Measurements from ENCODE around the gene SLC33A1. TPM values are rescaled to one million over a fixed set of nuclear protein-coding genes. Genes with fewer than 3 reads are reported as not detected.
"Not testable (repeated sequence)": the region's sequence is repeated elsewhere in the genome, so short reads cannot be mapped to it uniquely, and the experiment has no call there.

SLC33A1 gene
- total RNA-seq = 27.4 and 28.0 TPM in 2 replicates

DNA sequence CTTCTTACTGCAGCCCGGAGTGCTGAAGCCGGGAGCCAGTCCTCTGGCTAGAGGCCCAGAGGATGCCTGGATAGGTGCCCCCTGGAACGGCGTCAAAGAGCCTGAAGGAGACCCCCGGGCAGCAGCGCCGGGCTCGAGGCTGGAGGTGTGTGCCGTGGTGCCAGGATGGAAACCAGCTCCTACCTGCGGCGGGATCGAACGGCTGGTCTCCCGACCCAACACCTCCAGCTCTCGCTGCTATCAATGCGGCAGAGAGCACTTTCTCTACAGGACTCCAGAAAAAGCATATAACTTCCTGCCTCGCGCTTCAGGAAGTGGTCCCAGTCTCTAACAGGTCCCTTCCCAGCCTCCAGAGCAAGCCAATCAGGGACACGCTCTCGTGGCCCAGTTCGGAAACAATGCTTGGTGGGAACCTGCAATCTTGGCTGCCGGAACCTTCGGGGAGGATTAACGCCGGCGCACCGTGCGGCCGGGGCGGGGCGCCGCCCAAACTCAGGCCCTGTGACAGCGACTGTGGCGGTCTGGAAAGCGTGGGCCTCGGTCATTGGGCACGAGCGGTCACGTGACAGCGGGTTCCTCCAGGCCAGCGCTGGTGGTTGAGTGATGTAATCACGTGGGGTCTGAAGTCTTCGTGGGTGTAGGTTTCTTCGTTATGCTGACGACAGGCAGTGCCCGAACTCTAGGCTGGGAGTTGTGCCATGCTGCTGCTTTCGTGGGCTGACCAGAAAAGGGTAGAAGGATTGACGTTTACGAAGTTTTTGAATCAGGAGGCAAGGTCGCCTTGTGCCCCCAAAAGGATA is at the start of gene SLC33A1:
Gene SLC33A1 (minus strand): TSS at position 287 of the 800 bp plus-strand sequence. CDS start 430 bp downstream, outside the sequence.
- H3K9me3 Mint-ChIP-seq = no peaks in the 10 kb centered on the region
- H3K4me1 Mint-ChIP-seq = peaks cover 31% of the 10 kb centered on the region
- peak within 1 kb of the TSS; percentile 98 for H3K27ac Mint-ChIP-seq
- DNase-seq = peak; percentile 99
- intact Hi-C loops (cut with micrococcal nuclease) = loop anchor here (1.0 to 10.0 kb wide), 10 partner anchors 8 to 1530 kb away; partner anchors contain the start of genes C3orf33, CCNL1, DHX36 and GMPS
- H3K4me3 Mint-ChIP-seq = peak within 1 kb of the TSS; percentile 97
- H3K27me3 Mint-ChIP-seq = peaks cover 2% of the 10 kb centered on the region
- peaks cover 35% of the 10 kb centered on the region for H3K36me3 Mint-ChIP-seq (ENCODE audit: low read depth)

DNA sequence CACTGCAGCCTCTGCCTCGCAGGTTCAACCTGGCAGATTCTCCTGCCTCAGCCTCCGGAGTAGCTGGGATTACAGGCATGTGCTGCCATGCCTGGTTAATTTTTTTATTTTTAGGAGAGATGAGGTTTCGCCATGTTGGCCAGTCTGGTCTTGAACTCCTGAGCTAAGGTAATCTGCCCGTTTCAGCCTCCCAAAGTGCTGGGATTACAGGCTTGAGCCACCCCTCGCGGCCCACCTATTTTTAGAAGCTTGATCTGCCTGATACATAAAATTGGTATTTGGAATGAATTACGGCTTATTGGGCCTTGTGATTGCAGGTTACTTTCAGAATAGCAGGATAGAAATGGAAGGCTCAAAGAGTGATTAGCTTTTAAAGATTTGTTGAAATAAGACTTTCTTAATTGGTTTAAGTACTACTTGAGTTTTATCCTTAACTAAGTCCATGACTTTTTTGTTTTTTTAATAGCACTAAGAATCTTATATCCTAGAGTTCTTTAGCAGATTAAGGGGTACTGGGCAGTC is 41.2 kb upstream of the SLC33A1 start:
- Mint-ChIP-seq H3K27ac (no peak overlapping the region), H3K27me3 (no peaks in the 10 kb centered on the region), H3K4me3 (no peak overlapping the region), H3K4me1 (peaks cover 10% of the 10 kb centered on the region), H3K36me3 (ENCODE audit: low read depth) (peaks cover 55% of the 10 kb centered on the region), H3K9me3 (no peaks in the 10 kb centered on the region)
- DNase-seq = no peak
- intact Hi-C loops (cut with micrococcal nuclease) = no loop called here

DNA sequence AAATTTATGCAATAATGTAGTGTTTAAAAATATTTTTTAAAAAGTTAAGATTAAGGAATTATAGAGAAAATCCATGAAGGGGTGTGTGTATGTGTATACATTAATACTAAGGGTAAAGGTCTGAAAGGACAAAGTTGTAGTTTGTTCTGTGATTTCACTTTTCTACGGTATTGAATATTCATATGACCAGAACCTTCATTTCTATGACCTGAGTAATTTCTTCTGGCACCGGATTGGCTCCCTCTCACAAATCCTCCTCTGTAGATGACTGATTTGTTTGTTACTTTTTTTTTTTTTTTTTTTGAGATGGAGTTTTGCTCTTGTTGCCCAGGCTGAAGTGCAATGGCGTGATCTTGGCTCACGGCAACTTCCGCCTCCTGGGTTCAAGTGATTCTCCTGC is 37.1 kb upstream of the SLC33A1 start:
- no peak overlapping the region for H3K27ac Mint-ChIP-seq
- peaks cover 29% of the 10 kb centered on the region for H3K4me1 Mint-ChIP-seq
- no peak overlapping the region for H3K4me3 Mint-ChIP-seq
- H3K27me3 Mint-ChIP-seq = no peaks in the 10 kb centered on the region
- H3K9me3 Mint-ChIP-seq = no peaks in the 10 kb centered on the region
- no peak for DNase-seq
- intact Hi-C loops (cut with micrococcal nuclease) = no loop called here
- peaks cover 34% of the 10 kb centered on the region for H3K36me3 Mint-ChIP-seq (ENCODE audit: low read depth)

DNA sequence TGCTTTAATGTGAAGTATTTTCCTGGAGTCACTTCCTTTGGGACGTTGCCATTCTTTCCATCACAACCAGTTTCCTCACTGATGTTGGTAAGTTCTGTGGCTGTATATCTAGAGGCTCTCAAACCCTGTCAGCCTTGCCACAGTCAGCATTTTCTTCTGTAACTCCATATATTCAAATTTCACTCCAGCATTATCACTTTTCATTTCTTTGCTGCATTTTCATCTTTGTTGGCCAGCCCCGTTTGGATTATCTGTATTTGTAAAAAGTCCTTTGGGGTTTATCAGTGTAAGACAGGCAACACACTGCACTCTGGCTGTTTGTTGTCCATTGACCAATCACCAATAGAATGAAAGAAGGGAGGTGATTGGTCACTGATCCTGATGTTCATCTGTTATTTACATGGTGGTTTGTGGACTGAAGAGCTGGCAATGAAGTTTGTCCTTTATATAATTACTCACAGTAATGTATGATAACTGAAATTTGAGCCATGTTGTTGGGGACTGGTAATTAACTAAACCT is 36.5 kb upstream of the SLC33A1 start:
- intact Hi-C loops (cut with micrococcal nuclease) = no loop called here
- Mint-ChIP-seq H3K4me3 (no peak overlapping the region), H3K27me3 (no peaks in the 10 kb centered on the region), H3K27ac (no peak overlapping the region), H3K9me3 (no peaks in the 10 kb centered on the region), H3K4me1 (peaks cover 30% of the 10 kb centered on the region), H3K36me3 (ENCODE audit: low read depth) (peaks cover 33% of the 10 kb centered on the region)
- no peak for DNase-seq

DNA sequence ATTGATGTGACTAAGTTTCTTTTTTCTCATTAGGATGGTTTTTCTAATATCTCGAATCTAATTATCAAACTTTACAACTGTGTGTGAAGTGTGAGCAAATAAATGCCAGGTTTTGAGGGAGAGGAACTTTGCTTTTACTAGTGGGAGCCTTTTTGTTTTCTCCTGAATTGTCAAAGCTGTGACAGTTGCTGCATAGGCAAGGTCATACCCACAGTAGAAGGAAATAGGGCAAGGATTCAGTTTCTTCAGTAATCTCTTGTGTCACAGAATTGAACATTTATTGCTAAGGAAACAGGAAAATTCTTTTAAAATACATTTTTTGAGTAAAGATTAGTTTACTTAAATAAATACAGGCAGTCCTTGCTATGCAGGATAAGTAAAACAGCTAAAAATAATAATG is 35.7 kb upstream of the SLC33A1 start:
- no peak overlapping the region for H3K4me3 Mint-ChIP-seq
- DNase-seq = no peak
- intact Hi-C loops (cut with micrococcal nuclease) = no loop called here
- H3K27ac Mint-ChIP-seq = no peak overlapping the region
- no peaks in the 10 kb centered on the region for H3K9me3 Mint-ChIP-seq
- peaks cover 30% of the 10 kb centered on the region for H3K4me1 Mint-ChIP-seq
- H3K36me3 Mint-ChIP-seq (ENCODE audit: low read depth) = peaks cover 27% of the 10 kb centered on the region
- no peaks in the 10 kb centered on the region for H3K27me3 Mint-ChIP-seq

DNA sequence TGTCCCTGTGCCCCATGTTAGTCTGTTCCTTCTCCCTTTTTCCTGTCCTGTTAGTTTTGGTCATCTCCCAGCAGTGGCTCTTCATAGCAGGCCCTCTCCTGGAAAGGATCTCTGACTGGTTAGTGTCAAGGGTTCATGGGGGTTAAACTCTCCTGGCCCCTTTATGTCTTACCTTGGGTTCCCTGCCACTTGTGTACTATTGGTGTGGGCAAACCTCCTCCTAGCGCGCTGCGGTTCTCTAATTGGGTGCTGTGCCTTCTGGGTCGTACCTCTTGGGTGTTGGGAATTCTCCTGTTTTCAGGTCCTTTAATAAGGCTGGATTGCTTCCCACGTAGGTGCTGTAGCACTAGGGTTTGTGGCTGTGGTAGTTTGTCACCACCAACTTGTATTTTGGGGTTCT is 35.0 kb upstream of the SLC33A1 start:
- Mint-ChIP-seq H3K36me3 (ENCODE audit: low read depth) (peaks cover 21% of the 10 kb centered on the region), H3K27me3 (no peaks in the 10 kb centered on the region), H3K4me1 (peaks cover 32% of the 10 kb centered on the region), H3K4me3 (no peak overlapping the region), H3K9me3 (no peaks in the 10 kb centered on the region), H3K27ac (no peak overlapping the region)
- DNase-seq = no peak
- intact Hi-C loops (cut with micrococcal nuclease) = no loop called here

DNA sequence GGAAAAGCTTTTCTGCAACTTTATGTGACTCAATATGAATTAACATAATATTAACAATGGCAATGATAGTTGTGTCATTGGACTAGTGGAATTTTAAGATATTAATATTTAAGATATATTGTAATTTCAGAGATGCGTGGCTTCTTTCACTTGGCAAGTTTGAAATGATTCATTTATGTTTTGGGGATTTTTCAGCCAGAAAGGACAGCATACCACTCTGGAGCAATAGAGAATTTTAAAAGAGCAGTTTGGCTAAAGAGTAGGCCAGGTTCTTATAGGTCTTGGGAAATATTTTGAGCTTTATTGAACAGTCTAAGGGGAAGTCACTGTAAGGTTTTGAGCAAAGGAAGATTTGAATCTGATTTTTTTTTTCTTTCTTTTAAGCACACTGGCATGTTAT is 32.7 kb upstream of the SLC33A1 start:
- peaks cover 12% of the 10 kb centered on the region for H3K36me3 Mint-ChIP-seq (ENCODE audit: low read depth)
- intact Hi-C loops (cut with micrococcal nuclease) = no loop called here
- peaks cover 32% of the 10 kb centered on the region for H3K4me1 Mint-ChIP-seq
- H3K27ac Mint-ChIP-seq = peak overlapping the region; percentile 29
- no peak for DNase-seq
- H3K9me3 Mint-ChIP-seq = no peaks in the 10 kb centered on the region
- no peaks in the 10 kb centered on the region for H3K27me3 Mint-ChIP-seq
- H3K4me3 Mint-ChIP-seq = no peak overlapping the region

DNA sequence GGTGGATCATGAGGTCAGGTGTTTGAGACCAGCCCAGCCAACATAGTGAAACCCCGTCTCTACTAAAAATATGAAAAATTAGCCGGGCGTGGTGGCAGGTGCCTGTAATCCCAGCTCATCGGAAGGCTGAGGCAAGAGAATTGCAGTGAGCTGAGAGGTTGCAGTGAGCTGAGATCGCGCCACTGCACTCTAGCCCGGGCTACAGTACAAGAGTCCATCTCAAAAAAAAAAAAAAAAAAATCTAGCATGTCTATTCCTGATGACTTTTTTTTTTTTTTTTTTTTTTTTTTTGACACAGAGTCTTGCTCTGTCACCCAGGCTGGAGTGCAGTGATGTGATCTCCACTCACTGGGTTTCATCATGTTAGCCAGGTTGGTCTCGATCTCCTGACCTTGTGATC is 32.1 kb upstream of the SLC33A1 start:
- intact Hi-C loops (cut with micrococcal nuclease); H3K27me3 Mint-ChIP-seq; H3K9me3 Mint-ChIP-seq; H3K36me3 Mint-ChIP-seq (ENCODE audit: low read depth); DNase-seq; H3K27ac Mint-ChIP-seq; H3K4me3 Mint-ChIP-seq: not testable (repeated sequence)
- H3K4me1 Mint-ChIP-seq = peaks cover 32% of the 10 kb centered on the region

DNA sequence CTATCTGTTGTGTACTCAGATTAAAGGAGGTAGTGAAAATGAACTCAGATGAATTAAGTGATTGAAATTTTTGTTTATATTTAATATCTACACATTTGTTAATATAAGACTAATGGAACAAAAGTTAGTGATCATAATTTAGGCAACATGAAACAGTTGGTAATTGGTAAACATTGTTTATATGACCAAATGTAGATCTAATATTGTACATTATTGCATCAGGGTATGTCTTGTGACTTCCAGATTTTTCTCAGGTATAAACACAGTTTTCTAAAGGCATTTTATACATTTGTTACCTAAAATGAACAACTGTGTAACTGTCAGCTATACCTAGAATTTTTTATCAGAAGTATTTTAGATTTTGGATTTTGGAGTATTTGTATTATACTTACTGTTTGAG is 31.1 kb upstream of the SLC33A1 start:
- Mint-ChIP-seq H3K27me3 (no peaks in the 10 kb centered on the region), H3K9me3 (no peaks in the 10 kb centered on the region), H3K4me1 (peaks cover 31% of the 10 kb centered on the region), H3K36me3 (ENCODE audit: low read depth) (peaks cover 4% of the 10 kb centered on the region), H3K4me3 (no peak overlapping the region), H3K27ac (no peak overlapping the region)
- intact Hi-C loops (cut with micrococcal nuclease) = no loop called here
- no peak for DNase-seq

DNA sequence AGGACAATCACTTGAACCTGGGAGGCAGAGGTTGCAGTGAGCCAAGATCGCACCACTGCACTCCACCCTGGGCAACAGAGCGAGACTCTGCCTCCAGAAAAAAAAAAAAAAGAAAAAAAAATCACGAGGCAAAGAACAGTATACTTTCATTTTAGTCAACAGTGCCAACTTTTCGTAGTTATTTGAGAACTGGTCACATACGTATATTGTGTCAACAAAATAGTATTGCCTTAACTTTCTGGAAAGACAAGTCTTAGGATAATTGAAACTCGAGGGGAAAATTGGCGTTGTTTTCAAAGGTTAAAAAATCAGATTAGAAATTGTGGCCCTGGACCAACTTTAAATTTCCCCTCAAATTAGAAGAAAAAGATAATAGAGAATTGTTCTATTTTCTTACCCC is 30.1 kb upstream of the SLC33A1 start:
- H3K4me1 Mint-ChIP-seq = peaks cover 30% of the 10 kb centered on the region
- DNase-seq = no peak
- no peak overlapping the region for H3K27ac Mint-ChIP-seq
- H3K4me3 Mint-ChIP-seq = no peak overlapping the region
- peaks cover 4% of the 10 kb centered on the region for H3K36me3 Mint-ChIP-seq (ENCODE audit: low read depth)
- no peaks in the 10 kb centered on the region for H3K27me3 Mint-ChIP-seq
- no peaks in the 10 kb centered on the region for H3K9me3 Mint-ChIP-seq
- intact Hi-C loops (cut with micrococcal nuclease) = no loop called here

DNA sequence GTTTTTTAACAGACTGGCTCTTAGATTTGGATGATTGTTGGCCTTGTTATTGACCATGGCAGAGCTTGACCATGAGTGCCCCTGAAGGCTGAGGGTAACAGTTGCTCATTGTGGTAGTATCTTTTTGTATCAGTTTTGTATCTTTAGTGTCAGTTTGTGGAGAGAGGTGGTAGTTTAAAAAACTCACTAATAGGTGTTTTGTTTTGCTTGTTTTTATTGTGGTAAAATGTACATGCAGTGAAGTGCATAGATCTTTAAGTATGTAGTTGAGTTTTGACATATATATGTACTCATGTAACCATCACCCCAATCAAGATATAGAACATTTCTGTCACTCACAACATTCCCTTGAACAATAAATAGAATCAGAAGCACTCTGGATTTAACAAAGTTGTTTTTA is 26.1 kb upstream of the SLC33A1 start:
- Mint-ChIP-seq H3K4me3 (no peak overlapping the region), H3K27me3 (no peaks in the 10 kb centered on the region), H3K4me1 (peaks cover 31% of the 10 kb centered on the region), H3K27ac (no peak overlapping the region), H3K9me3 (no peaks in the 10 kb centered on the region), H3K36me3 (ENCODE audit: low read depth) (no peaks in the 10 kb centered on the region)
- intact Hi-C loops (cut with micrococcal nuclease) = no loop called here
- DNase-seq = no peak

DNA sequence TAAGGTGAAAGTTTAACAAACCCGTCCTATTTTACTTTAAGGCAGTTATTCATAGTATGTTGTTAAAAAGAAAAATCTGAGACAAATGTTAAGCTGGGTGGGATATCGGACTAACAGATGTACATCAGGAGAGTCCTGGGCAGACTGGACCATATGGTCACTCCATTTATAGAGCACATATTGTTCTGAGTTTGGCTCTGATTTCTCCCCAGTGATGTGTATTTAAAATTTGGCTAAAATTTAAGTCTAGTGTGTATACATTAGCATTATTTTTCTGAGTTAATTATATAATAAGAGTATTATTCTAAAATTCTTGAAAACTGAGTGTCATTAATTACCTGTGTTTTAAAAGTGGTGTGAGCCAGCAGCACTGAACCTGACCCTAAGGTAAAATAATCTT is 22.3 kb upstream of the SLC33A1 start:
- Mint-ChIP-seq H3K27ac (no peak overlapping the region), H3K27me3 (no peaks in the 10 kb centered on the region), H3K9me3 (no peaks in the 10 kb centered on the region), H3K4me3 (no peak overlapping the region), H3K4me1 (peaks cover 37% of the 10 kb centered on the region), H3K36me3 (ENCODE audit: low read depth) (peaks cover 2% of the 10 kb centered on the region)
- no peak for DNase-seq
- intact Hi-C loops (cut with micrococcal nuclease) = no loop called here

DNA sequence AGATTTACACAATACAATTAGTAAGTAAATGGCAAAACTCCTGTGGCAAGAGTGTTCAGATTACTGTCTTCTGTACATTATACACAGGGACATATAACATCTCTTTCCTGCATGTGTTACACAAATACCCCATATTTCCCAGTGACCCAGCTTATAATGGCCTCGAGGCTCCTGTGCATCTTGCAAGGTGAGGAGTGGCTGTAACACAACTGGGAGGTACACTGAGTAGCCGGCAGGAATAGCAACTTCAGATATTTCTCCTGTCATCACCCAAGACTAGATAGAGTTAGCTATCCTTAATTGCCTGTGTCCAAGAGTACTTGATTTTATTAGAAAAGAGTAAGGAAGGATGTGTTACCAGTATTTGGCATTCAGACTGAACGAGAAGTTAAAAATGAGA is 21.8 kb upstream of the SLC33A1 start:
- intact Hi-C loops (cut with micrococcal nuclease) = no loop called here
- DNase-seq = no peak
- H3K4me1 Mint-ChIP-seq = peaks cover 36% of the 10 kb centered on the region

DNA sequence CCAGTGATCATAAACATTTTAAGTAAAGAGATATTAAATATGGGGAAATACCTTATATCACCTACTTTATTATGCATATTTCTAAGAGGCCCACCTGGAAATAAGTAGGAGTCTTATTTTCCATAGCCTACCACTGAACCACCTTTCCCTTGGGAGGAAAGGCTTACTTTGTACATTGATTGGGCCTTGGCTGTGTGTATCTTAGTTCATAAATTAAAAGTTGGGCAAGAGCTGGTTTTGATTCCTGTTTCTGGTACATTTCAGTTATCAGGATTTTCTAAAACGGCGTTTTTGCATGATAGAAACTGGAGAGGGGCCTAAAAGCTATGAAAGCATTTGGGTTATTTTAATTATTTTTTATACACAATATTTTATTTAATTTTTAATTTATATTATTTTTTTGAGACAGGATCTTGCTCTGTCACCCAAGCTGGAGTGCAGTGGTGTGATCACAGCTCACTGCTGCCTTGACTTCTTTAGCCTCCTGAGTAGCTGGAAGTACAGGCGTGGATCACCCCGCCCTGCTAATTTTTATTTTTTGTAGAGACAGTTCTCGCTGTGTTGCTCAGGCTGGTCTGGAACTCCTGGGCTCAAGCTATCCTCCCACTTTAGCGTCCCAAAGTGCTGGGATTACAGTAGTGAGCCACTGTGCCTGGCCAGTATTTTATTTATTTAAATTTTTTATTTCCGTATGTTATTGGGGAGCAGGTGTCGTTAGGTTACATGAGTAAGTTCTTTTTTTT is 18.8 kb upstream of the SLC33A1 start:
- intact Hi-C loops (cut with micrococcal nuclease) = loop anchor here (5.0 kb wide), 1 partner anchor 39 kb away; no protein-coding TSS in a partner anchor
- H3K36me3 Mint-ChIP-seq (ENCODE audit: low read depth) = peaks cover 2% of the 10 kb centered on the region
- no peak overlapping the region for H3K27ac Mint-ChIP-seq
- no peaks in the 10 kb centered on the region for H3K27me3 Mint-ChIP-seq
- DNase-seq = peak; percentile 51
- H3K4me1 Mint-ChIP-seq = peaks cover 27% of the 10 kb centered on the region
- no peaks in the 10 kb centered on the region for H3K9me3 Mint-ChIP-seq
- H3K4me3 Mint-ChIP-seq = peak overlapping the region; percentile 21

More for the DNA sequence above, 21.8 kb upstream of the SLC33A1 start:
- H3K9me3 Mint-ChIP-seq = no peaks in the 10 kb centered on the region
- no peak overlapping the region for H3K27ac Mint-ChIP-seq
- H3K4me3 Mint-ChIP-seq = no peak overlapping the region
- H3K27me3 Mint-ChIP-seq = no peaks in the 10 kb centered on the region
- H3K36me3 Mint-ChIP-seq (ENCODE audit: low read depth) = peaks cover 2% of the 10 kb centered on the region

All from activated CD4-positive, alpha-beta T cell treated with anti-CD3 and anti-CD28 coated beads, Interleukin-2, amount 10 ng/mL, durations not matched to agents 24 days and 14 days (primary cell).